ENCODE data around the gene REPIN1.

DNA sequence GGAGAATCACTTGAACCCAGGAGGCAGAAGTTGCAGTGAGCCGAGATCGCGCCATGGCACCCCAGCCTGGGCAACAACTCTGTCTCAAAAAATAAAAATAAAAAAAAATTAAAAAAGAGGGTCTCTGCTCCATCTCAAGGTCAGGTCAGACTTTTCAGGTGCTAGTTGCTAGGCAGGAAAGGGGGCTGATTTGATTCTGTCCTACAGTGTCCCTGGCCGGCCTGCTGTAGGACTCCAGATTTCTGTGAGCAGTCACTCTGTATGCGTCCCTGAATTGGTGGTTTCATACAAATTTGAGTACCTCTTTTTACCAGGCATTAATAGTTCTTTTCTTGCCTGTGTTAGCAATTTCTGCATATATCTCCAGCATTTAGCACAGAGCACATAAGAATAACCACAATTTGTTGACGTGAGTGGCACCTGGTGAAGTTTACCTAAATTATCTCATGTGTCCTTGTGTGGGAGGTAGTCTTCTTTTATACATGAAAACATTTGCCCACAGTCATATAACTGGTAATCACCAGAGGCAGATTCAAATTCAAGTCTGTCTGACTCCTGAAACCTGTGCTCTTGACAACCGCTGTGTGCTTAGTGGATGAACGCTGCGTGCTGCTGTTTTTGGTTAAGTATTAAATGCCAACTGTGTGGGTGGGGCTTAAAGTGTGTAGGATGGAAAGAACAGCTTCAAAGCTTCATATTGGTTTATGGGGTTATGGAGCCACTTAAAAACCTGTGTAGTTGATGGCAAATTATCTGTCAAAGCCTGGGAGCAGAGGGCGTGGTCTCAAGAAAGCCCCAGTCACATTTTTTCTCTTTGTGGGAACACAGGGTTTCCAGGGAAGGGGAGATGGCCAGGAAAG, 7.3 kb downstream of the REPIN1 start:
- TF ChIP-seq, protein P1, sequence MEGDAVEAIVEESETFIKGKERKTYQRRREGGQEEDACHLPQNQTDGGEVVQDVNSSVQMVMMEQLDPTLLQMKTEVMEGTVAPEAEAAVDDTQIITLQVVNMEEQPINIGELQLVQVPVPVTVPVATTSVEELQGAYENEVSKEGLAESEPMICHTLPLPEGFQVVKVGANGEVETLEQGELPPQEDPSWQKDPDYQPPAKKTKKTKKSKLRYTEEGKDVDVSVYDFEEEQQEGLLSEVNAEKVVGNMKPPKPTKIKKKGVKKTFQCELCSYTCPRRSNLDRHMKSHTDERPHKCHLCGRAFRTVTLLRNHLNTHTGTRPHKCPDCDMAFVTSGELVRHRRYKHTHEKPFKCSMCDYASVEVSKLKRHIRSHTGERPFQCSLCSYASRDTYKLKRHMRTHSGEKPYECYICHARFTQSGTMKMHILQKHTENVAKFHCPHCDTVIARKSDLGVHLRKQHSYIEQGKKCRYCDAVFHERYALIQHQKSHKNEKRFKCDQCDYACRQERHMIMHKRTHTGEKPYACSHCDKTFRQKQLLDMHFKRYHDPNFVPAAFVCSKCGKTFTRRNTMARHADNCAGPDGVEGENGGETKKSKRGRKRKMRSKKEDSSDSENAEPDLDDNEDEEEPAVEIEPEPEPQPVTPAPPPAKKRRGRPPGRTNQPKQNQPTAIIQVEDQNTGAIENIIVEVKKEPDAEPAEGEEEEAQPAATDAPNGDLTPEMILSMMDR (IDR thresholded peaks at IDR 0.05): no peak
- TF ChIP-seq POLR2A (IDR thresholded peaks at IDR 0.05): no peak
